WTC11 (cell line): ENCODE results near the gene ZC2HC1B. TPM values are rescaled to one million over a fixed set of nuclear protein-coding genes. Genes with fewer than 3 reads are reported as not detected.

Experiments
- ATAC-seq: fragments of 200-7000 bp; cut with Tn5 transposase; 2 replicates; pipeline ENCODE4 v1.10.0; 2021; ENCODE audit warnings: mild to moderate bottlenecking, moderate library complexity
- CTCF ChIA-PET: fragments of 300-600 bp; sonication (Branson Sonifier 250); formaldehyde crosslinking; loops from one replicate; lab custom pipeline; 2021; ENCODE audit warnings: antibody characterized with exemption; lab: Charles Lee
- POLR2A ChIA-PET: fragments of 350-600 bp; sonication (Branson Sonifier 250); formaldehyde crosslinking; loops from one replicate; lab custom pipeline; 2021; ENCODE audit warnings: antibody characterized with exemption; lab: Charles Lee
- DNase-seq: peaks from one replicate; pipeline ENCODE4 v3.0.0; 2021; ENCODE audit warnings: low spot score
- H3K27ac Mint-ChIP-seq: 2 replicates; pipeline ENCODE4 v1.8.0; 2021; ENCODE audit warnings: mixed read lengths
- H3K27me3 Mint-ChIP-seq: 2 replicates; pipeline ENCODE4 v1.8.0; 2021; ENCODE audit warnings: low read depth, mild to moderate bottlenecking, moderate library complexity, mixed read lengths
- H3K36me3 Mint-ChIP-seq: 2 replicates; pipeline ENCODE4 v1.8.0; 2021; ENCODE audit warnings: mixed read lengths
- H3K4me1 Mint-ChIP-seq: 2 replicates; pipeline ENCODE4 v1.8.0; 2022; ENCODE audit warnings: mixed read lengths
- H3K4me3 Mint-ChIP-seq: 2 replicates; pipeline ENCODE4 v1.8.0; 2021; ENCODE audit warnings: mild to moderate bottlenecking, moderate library complexity, mixed read lengths
- H3K9me3 Mint-ChIP-seq: 2 replicates; pipeline ENCODE4 v1.8.0; 2021; ENCODE audit warnings: mixed read lengths
- KAT7 ChIP-seq: sonication (generic); formaldehyde crosslinking; IDR thresholded peaks from 2 replicates; pipeline ENCODE4 v1.8.1; 2023; ENCODE audit warnings: missing genetic modification reagents, mild to moderate bottlenecking, borderline replicate concordance
- PRRX2 ChIP-seq: fragments of 250-450 bp; sonication (Bioruptor Pico); IDR thresholded peaks from 2 replicates; pipeline ENCODE4 v1.8.0; 2021; ENCODE audit warnings: mild to moderate bottlenecking
- ZNF317 ChIP-seq: sonication (generic); formaldehyde crosslinking; IDR thresholded peaks from 2 replicates; pipeline ENCODE4 v1.8.1; 2023; ENCODE audit warnings: low read depth, mild to moderate bottlenecking, moderate library complexity, missing genetic modification reagents, borderline replicate concordance
- total RNA-seq: library from RNA; stranded (reverse); gene quantifications from 3 replicates; pipeline ENCODE4 v1.2.3, GENCODE V29; 2021
- TF ChIP-seq, protein P1 (sequence below): sonication (generic); formaldehyde crosslinking; IDR thresholded peaks from 2 replicates; pipeline ENCODE4 v1.8.0; 2022; ENCODE audit warnings: mild to moderate bottlenecking, missing genetic modification reagents
- TF ChIP-seq, protein P2 (sequence below): sonication (generic); formaldehyde crosslinking; IDR thresholded peaks from 2 replicates; pipeline ENCODE4 v1.8.0; 2022; ENCODE audit warnings: missing genetic modification reagents
- TF ChIP-seq, protein P3 (sequence below): fragments of 250-450 bp; sonication (Bioruptor Pico); IDR thresholded peaks from 2 replicates; pipeline ENCODE4 v1.8.0; 2021; ENCODE audit warnings: mild to moderate bottlenecking
- TF ChIP-seq, protein P4 (sequence below): fragments of 200-600 bp; IDR thresholded peaks from 2 replicates; pipeline ENCODE4 v1.8.0; 2022; ENCODE audit warnings: antibody characterized with exemption

ZC2HC1B gene
- total RNA-seq, 1 experiment from 2014 or later, result not detected

DNA sequence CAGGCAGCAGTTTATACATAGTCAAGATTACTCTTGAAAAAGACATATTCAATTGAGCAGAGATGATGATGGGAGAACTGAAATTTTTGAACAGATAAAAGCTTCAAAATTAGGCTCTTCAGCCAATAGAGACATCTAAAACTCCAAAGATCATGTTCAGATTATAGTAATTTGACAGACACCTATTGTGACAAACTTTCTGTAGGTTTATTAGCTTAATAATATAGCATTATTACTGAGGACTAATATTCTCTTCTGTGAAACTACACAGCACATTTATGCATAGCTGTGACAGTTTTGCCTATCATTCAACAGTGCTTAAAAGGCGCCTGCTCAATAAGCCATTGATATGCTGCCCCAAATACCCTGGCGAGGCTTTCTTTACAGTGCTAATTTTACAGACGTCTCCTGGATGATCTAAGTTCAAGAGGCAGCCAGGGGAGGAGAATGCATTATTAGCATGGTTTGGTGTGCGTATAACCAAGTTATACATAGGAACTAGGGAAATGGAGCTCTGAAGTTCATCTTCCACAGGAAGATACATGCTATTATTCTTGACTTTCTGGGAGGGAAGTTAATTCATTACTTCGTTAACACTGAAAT lies 122.3 kb downstream of the ZC2HC1B start:
- ChIA-PET CTCF (interaction anchor here (1.0 kb wide), 1 partner anchor 411 kb away, joined by 3 read pairs; no protein-coding TSS in a partner anchor), POLR2A (no interaction called here)
- TF ChIP-seq ZNF317 (CRISPR knock-in tag) (no peak), KAT7 (CRISPR knock-in tag) (no peak), PRRX2 (CRISPR knock-in tag) (no peak)
- TF ChIP-seq, protein P1, sequence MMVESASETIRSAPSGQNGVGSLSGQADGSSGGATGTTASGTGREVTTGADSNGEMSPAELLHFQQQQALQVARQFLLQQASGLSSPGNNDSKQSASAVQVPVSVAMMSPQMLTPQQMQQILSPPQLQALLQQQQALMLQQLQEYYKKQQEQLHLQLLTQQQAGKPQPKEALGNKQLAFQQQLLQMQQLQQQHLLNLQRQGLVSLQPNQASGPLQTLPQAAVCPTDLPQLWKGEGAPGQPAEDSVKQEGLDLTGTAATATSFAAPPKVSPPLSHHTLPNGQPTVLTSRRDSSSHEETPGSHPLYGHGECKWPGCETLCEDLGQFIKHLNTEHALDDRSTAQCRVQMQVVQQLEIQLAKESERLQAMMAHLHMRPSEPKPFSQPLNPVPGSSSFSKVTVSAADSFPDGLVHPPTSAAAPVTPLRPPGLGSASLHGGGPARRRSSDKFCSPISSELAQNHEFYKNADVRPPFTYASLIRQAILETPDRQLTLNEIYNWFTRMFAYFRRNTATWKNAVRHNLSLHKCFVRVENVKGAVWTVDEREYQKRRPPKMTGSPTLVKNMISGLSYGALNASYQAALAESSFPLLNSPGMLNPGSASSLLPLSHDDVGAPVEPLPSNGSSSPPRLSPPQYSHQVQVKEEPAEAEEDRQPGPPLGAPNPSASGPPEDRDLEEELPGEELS, result no peak
- TF ChIP-seq, protein P2, sequence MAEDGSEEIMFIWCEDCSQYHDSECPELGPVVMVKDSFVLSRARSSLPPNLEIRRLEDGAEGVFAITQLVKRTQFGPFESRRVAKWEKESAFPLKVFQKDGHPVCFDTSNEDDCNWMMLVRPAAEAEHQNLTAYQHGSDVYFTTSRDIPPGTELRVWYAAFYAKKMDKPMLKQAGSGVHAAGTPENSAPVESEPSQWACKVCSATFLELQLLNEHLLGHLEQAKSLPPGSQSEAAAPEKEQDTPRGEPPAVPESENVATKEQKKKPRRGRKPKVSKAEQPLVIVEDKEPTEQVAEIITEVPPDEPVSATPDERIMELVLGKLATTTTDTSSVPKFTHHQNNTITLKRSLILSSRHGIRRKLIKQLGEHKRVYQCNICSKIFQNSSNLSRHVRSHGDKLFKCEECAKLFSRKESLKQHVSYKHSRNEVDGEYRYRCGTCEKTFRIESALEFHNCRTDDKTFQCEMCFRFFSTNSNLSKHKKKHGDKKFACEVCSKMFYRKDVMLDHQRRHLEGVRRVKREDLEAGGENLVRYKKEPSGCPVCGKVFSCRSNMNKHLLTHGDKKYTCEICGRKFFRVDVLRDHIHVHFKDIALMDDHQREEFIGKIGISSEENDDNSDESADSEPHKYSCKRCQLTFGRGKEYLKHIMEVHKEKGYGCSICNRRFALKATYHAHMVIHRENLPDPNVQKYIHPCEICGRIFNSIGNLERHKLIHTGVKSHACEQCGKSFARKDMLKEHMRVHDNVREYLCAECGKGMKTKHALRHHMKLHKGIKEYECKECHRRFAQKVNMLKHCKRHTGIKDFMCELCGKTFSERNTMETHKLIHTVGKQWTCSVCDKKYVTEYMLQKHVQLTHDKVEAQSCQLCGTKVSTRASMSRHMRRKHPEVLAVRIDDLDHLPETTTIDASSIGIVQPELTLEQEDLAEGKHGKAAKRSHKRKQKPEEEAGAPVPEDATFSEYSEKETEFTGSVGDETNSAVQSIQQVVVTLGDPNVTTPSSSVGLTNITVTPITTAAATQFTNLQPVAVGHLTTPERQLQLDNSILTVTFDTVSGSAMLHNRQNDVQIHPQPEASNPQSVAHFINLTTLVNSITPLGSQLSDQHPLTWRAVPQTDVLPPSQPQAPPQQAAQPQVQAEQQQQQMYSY, result no peak
- TF ChIP-seq, protein P3, sequence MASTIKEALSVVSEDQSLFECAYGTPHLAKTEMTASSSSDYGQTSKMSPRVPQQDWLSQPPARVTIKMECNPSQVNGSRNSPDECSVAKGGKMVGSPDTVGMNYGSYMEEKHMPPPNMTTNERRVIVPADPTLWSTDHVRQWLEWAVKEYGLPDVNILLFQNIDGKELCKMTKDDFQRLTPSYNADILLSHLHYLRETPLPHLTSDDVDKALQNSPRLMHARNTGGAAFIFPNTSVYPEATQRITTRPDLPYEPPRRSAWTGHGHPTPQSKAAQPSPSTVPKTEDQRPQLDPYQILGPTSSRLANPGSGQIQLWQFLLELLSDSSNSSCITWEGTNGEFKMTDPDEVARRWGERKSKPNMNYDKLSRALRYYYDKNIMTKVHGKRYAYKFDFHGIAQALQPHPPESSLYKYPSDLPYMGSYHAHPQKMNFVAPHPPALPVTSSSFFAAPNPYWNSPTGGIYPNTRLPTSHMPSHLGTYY (CRISPR knock-in tag), result no peak
- TF ChIP-seq, protein P4, sequence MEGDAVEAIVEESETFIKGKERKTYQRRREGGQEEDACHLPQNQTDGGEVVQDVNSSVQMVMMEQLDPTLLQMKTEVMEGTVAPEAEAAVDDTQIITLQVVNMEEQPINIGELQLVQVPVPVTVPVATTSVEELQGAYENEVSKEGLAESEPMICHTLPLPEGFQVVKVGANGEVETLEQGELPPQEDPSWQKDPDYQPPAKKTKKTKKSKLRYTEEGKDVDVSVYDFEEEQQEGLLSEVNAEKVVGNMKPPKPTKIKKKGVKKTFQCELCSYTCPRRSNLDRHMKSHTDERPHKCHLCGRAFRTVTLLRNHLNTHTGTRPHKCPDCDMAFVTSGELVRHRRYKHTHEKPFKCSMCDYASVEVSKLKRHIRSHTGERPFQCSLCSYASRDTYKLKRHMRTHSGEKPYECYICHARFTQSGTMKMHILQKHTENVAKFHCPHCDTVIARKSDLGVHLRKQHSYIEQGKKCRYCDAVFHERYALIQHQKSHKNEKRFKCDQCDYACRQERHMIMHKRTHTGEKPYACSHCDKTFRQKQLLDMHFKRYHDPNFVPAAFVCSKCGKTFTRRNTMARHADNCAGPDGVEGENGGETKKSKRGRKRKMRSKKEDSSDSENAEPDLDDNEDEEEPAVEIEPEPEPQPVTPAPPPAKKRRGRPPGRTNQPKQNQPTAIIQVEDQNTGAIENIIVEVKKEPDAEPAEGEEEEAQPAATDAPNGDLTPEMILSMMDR, result no peak
- ATAC-seq (no peak), DNase-seq (no peak)
- Mint-ChIP-seq H3K9me3 (no peaks in the 10 kb centered on the region), H3K27me3 (peaks cover 67% of the 10 kb centered on the region), H3K4me3 (no peak overlapping the region), H3K36me3 (no peaks in the 10 kb centered on the region), H3K4me1 (no peaks in the 10 kb centered on the region), H3K27ac (no peak overlapping the region)

Other genes starting within 250 kb of the ZC2HC1B start
- 72.6 to 90.5 TPM (median 80.2 TPM) in 3 replicates for gene PHACTR2, start 186.5 kb upstream of the ZC2HC1B start, total RNA-seq
- gene LTV1, start 21.1 kb upstream of the ZC2HC1B start, total RNA-seq, result 29.1 to 37.7 TPM (median 30.2 TPM) in 3 replicates
- gene PLAGL1, start 143.8 kb downstream of the ZC2HC1B start, total RNA-seq, result 1.6 to 1.9 TPM (median 1.7 TPM) in 3 replicates
- 174 to 181 TPM (median 177 TPM) in 3 replicates for gene SF3B5, start 231.1 kb downstream of the ZC2HC1B start, total RNA-seq